IPS-NIHi7 (cell line): Measurements from ENCODE around the gene CMIP.
"Not testable (repeated sequence)": the region's sequence is repeated elsewhere in the genome, so short reads cannot be mapped to it uniquely, and the experiment has no call there.

Experiments used
- DNase-seq: peaks from one replicate; pipeline ENCODE4 v3.0.0; 2012; ENCODE audit warnings: mixed read lengths; ENCODE audit errors: extremely low spot score

The CMIP gene

GRCh38 chr16:81444448-81445121 lies at the start of gene CMIP:
Gene CMIP, plus strand, starts transcription at chr16:81444808.
- peak; percentile 93 for DNase-seq

GRCh38 chr16:81394966-81395655 lies 49.5 kb upstream of the CMIP start:
- DNase-seq = no peak

- DNase-seq = no peak
Observed at GRCh38 chr16:81397058-81397878, 47.3 kb upstream of the CMIP start.

GRCh38 chr16:81397879-81398520 lies 46.6 kb upstream of the CMIP start:
- no peak for DNase-seq

- DNase-seq = no peak
Observed at GRCh38 chr16:81399909-81400308, 44.7 kb upstream of the CMIP start.

GRCh38 chr16:81401035-81401950 lies 43.3 kb upstream of the CMIP start:
- no peak for DNase-seq

- DNase-seq = no peak
Observed at GRCh38 chr16:81403208-81403600, 41.4 kb upstream of the CMIP start.

GRCh38 chr16:81403601-81404391 lies 40.8 kb upstream of the CMIP start:
- peak; percentile 94 for DNase-seq

- DNase-seq = not testable (repeated sequence)
Observed at GRCh38 chr16:81405002-81405401, 39.6 kb upstream of the CMIP start.

GRCh38 chr16:81405702-81406113 lies 38.9 kb upstream of the CMIP start:
- DNase-seq = peak; percentile 77

- no peak for DNase-seq
Observed at GRCh38 chr16:81408409-81408950, 36.1 kb upstream of the CMIP start.

- DNase-seq = no peak
Observed at GRCh38 chr16:81409016-81409556, 35.5 kb upstream of the CMIP start.

GRCh38 chr16:81410643-81411293 lies 33.8 kb upstream of the CMIP start:
- DNase-seq = no peak

GRCh38 chr16:81413245-81413990 lies 31.2 kb upstream of the CMIP start:
- no peak for DNase-seq

- peak; percentile 50 for DNase-seq
Observed at GRCh38 chr16:81415751-81416150, 28.9 kb upstream of the CMIP start.

- no peak for DNase-seq
Observed at GRCh38 chr16:81416749-81417148, 27.9 kb upstream of the CMIP start.

- DNase-seq = no peak
Observed at GRCh38 chr16:81417210-81417609, 27.4 kb upstream of the CMIP start.

GRCh38 chr16:81419806-81420205 lies 24.8 kb upstream of the CMIP start:
- DNase-seq = no peak
